ENCODE results near the gene ACVR1B. TPM values are rescaled to one million over a fixed set of nuclear protein-coding genes. Genes with fewer than 3 reads are reported as not detected.

The ACVR1B gene
- total RNA-seq, 1 donor from 2014 or later, result 23.6 TPM

DNA sequence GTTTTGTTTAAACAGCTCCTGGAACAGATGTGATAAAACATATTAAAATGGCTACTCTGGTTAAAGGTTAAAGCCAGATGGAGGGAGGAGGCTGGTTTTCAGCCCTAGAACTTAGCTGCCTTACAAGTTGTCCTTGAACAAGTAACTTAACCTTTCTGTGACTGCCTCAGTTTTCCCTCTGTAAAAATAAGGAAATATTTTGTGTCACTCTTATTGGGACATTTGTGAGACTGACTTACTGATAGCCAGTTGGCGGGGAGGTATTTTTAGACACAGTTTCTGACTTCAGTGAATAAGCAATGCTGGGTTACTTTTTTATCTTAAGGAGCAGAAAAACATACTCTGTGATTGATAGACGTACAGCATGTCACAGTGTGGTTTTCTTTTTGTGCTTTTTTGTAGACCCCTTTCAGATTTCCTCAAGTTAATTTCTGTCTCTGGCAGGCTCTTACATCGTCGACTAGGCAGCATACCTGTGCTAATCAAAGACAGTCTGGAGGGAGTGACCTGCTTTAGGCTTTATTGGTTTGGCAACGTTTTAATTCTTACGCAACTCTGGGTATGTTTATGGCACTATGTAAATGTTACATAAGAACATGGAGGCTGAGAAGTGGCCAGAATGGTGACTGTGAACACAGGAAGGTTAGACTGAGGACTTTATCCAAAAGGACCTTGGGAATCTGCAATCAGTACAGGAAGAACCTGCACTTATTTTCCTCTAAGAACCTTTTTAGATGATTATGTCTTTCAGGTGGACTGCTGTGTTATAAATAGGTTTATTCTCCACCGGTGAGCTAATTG, 3.3 kb downstream of the ACVR1B start:
- H3K9me3 ChIP-seq, result no peaks in the 10 kb centered on the region
- no peak overlapping the region for H3K4me3 ChIP-seq
- DNase-seq (ENCODE audit: extremely low spot score in 2 of 2), result no peak
- intact Hi-C loops (cut with DNase I), result no loop called here
- H3K4me1 ChIP-seq, result peaks cover 61% of the 10 kb centered on the region
- TF ChIP-seq POLR2A (IDR thresholded peaks at IDR 0.05) (no peak), POLR2AphosphoS5 (IDR thresholded peaks at IDR 0.05; ENCODE audit: insufficient read depth in 1 of 2, low read depth in 1 of 2) (peak in 1 of 2 donors; percentile 75)
- peak overlapping the region; percentile 92 for H3K27ac ChIP-seq
- no peaks in the 10 kb centered on the region for H3K36me3 ChIP-seq
- no peaks in the 10 kb centered on the region for H3K27me3 ChIP-seq

DNA sequence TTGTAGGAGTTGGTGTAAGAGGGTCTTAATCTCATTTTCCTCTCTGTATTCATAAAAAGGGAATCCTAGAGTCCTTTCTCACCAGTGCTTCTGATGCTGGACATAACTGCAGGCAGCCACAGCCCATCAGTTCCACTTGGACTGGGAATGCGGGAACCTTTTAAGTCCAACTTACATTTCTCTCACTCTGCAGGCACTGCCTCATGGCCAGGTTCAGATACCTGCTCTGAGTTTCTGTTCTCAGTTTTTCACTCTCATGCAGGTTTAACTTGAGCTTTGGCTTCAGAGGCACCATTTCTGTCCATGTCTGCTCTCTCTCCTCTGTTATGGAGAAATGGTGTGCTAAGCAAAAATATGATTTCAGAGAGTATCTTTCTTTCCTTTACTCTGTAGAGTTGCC, 4.2 kb downstream of the ACVR1B start:
- H3K36me3 ChIP-seq, result no peaks in the 10 kb centered on the region
- H3K9me3 ChIP-seq, result no peaks in the 10 kb centered on the region
- TF ChIP-seq POLR2A (IDR thresholded peaks at IDR 0.05) (no peak), CTCF (IDR thresholded peaks at IDR 0.05) (no peak), POLR2AphosphoS5 (IDR thresholded peaks at IDR 0.05; ENCODE audit: insufficient read depth in 1 of 2, low read depth in 1 of 2) (no peak)
- no peak overlapping the region for H3K27ac ChIP-seq
- DNase-seq (ENCODE audit: extremely low spot score in 2 of 2), result no peak
- intact Hi-C loops (cut with DNase I), result no loop called here
- no peak overlapping the region for H3K4me3 ChIP-seq
- no peaks in the 10 kb centered on the region for H3K27me3 ChIP-seq
- peaks cover 67% of the 10 kb centered on the region for H3K4me1 ChIP-seq

DNA sequence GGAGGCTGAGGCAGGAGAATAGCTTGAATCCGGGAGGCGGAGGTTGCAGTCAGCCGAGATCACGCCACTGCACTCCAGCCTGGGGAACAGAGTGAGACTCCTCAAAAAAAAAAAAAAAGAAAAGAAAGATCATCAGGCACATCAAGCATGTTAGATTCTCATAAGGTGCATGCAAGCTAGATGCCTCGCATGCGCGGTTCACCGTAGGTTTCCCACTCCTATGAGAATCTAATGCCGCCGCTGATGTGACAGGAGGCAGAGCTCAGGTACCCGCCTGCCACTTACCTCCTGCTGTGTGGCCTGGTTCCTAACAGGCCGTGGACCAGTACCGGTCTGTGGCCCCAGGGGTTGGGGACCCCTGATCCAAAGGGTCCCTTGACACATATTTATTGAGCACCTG, 7.0 kb downstream of the ACVR1B start:
- no peak for TF ChIP-seq CTCF (IDR thresholded peaks at IDR 0.05)
- no peak for TF ChIP-seq POLR2A (IDR thresholded peaks at IDR 0.05)
- TF ChIP-seq POLR2AphosphoS5 (IDR thresholded peaks at IDR 0.05; ENCODE audit: insufficient read depth in 1 of 2, low read depth in 1 of 2), result no peak
- Histone ChIP-seq H3K27me3 (no peaks in the 10 kb centered on the region), H3K4me3 (no peak overlapping the region), H3K36me3 (no peaks in the 10 kb centered on the region), H3K4me1 (peaks cover 77% of the 10 kb centered on the region), H3K27ac (no peak overlapping the region), H3K9me3 (no peaks in the 10 kb centered on the region)
- no peak for DNase-seq (ENCODE audit: extremely low spot score in 2 of 2)
- intact Hi-C loops (cut with DNase I), result no loop called here

DNA sequence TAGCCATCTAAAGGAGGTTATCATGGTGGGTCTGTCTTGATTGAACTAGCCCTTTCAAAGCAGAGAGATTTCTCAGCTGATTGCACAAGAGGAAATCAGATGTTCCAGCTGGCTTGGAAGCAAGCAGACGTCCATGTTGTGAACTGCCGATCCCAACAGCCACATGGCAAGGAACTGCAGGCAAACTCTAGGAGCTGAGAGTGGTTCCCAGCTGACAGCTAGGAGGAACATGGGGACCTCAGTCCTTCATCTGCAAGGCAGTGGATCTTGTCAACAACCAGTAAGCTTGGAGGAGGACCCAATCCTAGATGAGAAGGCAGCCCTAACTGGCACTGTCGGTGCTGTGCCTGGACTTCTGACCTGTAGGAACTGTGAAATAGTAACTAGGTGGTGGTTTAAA, 7.7 kb downstream of the ACVR1B start:
- no peak overlapping the region for H3K27ac ChIP-seq

DNA sequence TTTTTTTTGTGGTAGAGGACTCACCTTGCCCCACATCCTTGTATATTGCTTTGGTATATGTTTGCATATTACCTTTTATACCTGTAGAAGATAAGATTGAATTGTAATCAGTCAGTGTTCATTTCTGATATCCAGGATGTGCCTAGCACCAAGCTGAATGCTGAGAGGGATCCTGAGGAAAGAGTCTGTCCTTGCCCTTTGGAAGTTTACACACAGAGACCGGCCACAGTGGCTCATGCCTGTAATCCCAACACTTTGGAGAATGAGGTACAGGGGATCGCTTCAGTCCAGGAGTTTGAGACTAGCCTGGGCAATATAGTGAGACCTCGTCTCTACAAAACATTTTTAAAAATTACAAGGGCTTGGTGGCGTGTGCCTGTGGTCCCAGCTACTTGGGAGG, 8.4 kb downstream of the ACVR1B start:
- no peak for DNase-seq (ENCODE audit: extremely low spot score in 2 of 2)
- H3K27ac ChIP-seq, result no peak overlapping the region
- H3K36me3 ChIP-seq, result no peaks in the 10 kb centered on the region
- no peaks in the 10 kb centered on the region for H3K9me3 ChIP-seq
- H3K4me1 ChIP-seq, result peaks cover 64% of the 10 kb centered on the region
- H3K4me3 ChIP-seq, result no peak overlapping the region
- intact Hi-C loops (cut with DNase I), result no loop called here
- no peak for TF ChIP-seq CTCF (IDR thresholded peaks at IDR 0.05)
- TF ChIP-seq POLR2A (IDR thresholded peaks at IDR 0.05), result no peak
- TF ChIP-seq POLR2AphosphoS5 (IDR thresholded peaks at IDR 0.05; ENCODE audit: insufficient read depth in 1 of 2, low read depth in 1 of 2), result no peak
- H3K27me3 ChIP-seq, result no peaks in the 10 kb centered on the region

More for the DNA sequence above, 7.7 kb downstream of the ACVR1B start:
- intact Hi-C loops (cut with DNase I), result no loop called here
- H3K4me3 ChIP-seq, result no peak overlapping the region
- no peak for TF ChIP-seq CTCF (IDR thresholded peaks at IDR 0.05)
- TF ChIP-seq POLR2AphosphoS5 (IDR thresholded peaks at IDR 0.05; ENCODE audit: insufficient read depth in 1 of 2, low read depth in 1 of 2), result peak in 1 of 2 donors; percentile 15
- no peak for TF ChIP-seq POLR2A (IDR thresholded peaks at IDR 0.05)
- no peaks in the 10 kb centered on the region for H3K9me3 ChIP-seq
- peaks cover 71% of the 10 kb centered on the region for H3K4me1 ChIP-seq
- H3K27me3 ChIP-seq, result no peaks in the 10 kb centered on the region
- H3K36me3 ChIP-seq, result no peaks in the 10 kb centered on the region
- no peak for DNase-seq (ENCODE audit: extremely low spot score in 2 of 2)

Measured in vagina (tissue), 2 donors.